IMR-90 (cell line): ENCODE data around the gene DZIP1. TPM values are rescaled to one million over a fixed set of nuclear protein-coding genes. Genes with fewer than 3 reads are reported as not detected.

ENCODE experiments used
- ATAC-seq: fragments of 200-7000 bp; cut with Tn5 transposase; 2 replicates; pipeline ENCODE4 v1.9.1; 2020; ENCODE audit warnings: low read depth, mild to moderate bottlenecking, moderate library complexity
- BruUV-seq: library from RNA; stranded (reverse); fragments of 400-500 nt; replicated peaks from 2 replicates; lab custom pipeline; 2021; lab: Mats Ljungman, UMichigan
- CTCF ChIA-PET: fragments of 300-600 bp; formaldehyde crosslinking; extraction: SDS; loops from one replicate; lab custom pipeline; 2021; ENCODE audit warnings: antibody characterized with exemption; lab: Yijun Ruan, JAX
- POLR2A ChIA-PET: fragments of 300-600 bp; sonication (Branson Sonifier 250); formaldehyde crosslinking; loops from one replicate; lab custom pipeline; 2022; ENCODE audit warnings: antibody characterized with exemption; ENCODE audit not compliant: unreplicated experiment; lab: Charles Lee
- DNase-seq: peaks from one replicate; pipeline ENCODE4 v3.0.0; 2013
- H2AFZ ChIP-seq: replicated peaks from 2 replicates; pipeline ENCODE3; 2013; ENCODE audit warnings: low read length, mild to moderate bottlenecking; ENCODE audit not compliant: poor library complexity
- H2AK5ac ChIP-seq: 2 replicates; pipeline ENCODE4 v1.6.1; 2013; ENCODE audit warnings: low read depth, low read length, inconsistent platforms
- H2AK9ac ChIP-seq: replicated peaks from 2 replicates; pipeline ENCODE3; 2013; ENCODE audit warnings: mild to moderate bottlenecking, low read depth, low read length, moderate library complexity; ENCODE audit not compliant: poor library complexity
- H2BK120ac ChIP-seq: 2 replicates; pipeline ENCODE4 v1.6.1; 2013; ENCODE audit warnings: low read depth, low read length, inconsistent platforms
- H2BK15ac ChIP-seq: 3 replicates; pipeline ENCODE4 v1.6.1; 2013; ENCODE audit warnings: low read depth, low read length, inconsistent platforms
- H2BK20ac ChIP-seq: 2 replicates; pipeline ENCODE4 v1.6.1; 2013; ENCODE audit warnings: low read depth, mild to moderate bottlenecking, inconsistent platforms, low read length, moderate library complexity
- H2BK5ac ChIP-seq: 2 replicates; pipeline ENCODE4 v1.6.1; 2013; ENCODE audit warnings: mild to moderate bottlenecking, low read depth, low read length, inconsistent platforms; ENCODE audit not compliant: poor library complexity, severe bottlenecking
- H3K14ac ChIP-seq: replicated peaks from 2 replicates; pipeline ENCODE4 v1.6.1; 2013; ENCODE audit warnings: low read depth, low read length, inconsistent platforms
- H3K18ac ChIP-seq: 2 replicates; pipeline ENCODE4 v1.6.1; 2013; ENCODE audit warnings: low read depth, low read length, control low read depth
- H3K23ac ChIP-seq: 2 replicates; pipeline ENCODE4 v1.6.1; 2013; ENCODE audit warnings: low read depth, low read length, inconsistent platforms
- H3K27ac ChIP-seq: 2 replicates; pipeline ENCODE4 v1.5.1; 2013; ENCODE audit warnings: mild to moderate bottlenecking, control low read depth, low read length; ENCODE audit not compliant: insufficient read depth
- H3K27me3 ChIP-seq: 2 replicates; pipeline ENCODE4 v1.6.1; 2013; ENCODE audit warnings: low read length; ENCODE audit not compliant: control insufficient read depth, insufficient read depth
- H3K36me3 ChIP-seq: 2 replicates; pipeline ENCODE4 v1.6.1; 2013; ENCODE audit warnings: low read length, mixed read lengths; ENCODE audit not compliant: control insufficient read depth, insufficient read depth
- H3K4ac ChIP-seq: 2 replicates; pipeline ENCODE4 v1.6.1; 2013; ENCODE audit warnings: low read depth, low read length, inconsistent platforms
- H3K4me1 ChIP-seq: 2 replicates; pipeline ENCODE4 v1.6.1; 2013; ENCODE audit warnings: low read length, mixed read lengths; ENCODE audit not compliant: control insufficient read depth, insufficient read depth
- H3K4me2 ChIP-seq: 2 replicates; pipeline ENCODE4 v1.6.1; 2013; ENCODE audit warnings: low read depth, mild to moderate bottlenecking, control low read depth, low read length, moderate library complexity
- H3K4me3 ChIP-seq: 2 replicates; pipeline ENCODE4 v1.5.1; 2013; ENCODE audit warnings: low read depth, mild to moderate bottlenecking, control low read depth, low read length, moderate library complexity; ENCODE audit not compliant: insufficient read depth
- H3K56ac ChIP-seq: 2 replicates; pipeline ENCODE4 v1.6.1; 2013; ENCODE audit warnings: low read length, inconsistent platforms; ENCODE audit not compliant: insufficient read depth; ENCODE audit errors: extremely low read depth
- H3K79me1 ChIP-seq, 2 experiments: 2 replicates each; pipeline ENCODE4 v1.6.1; 2013; ENCODE audit warnings: low read length in 2 of 2, inconsistent platforms in 1 of 2, low read depth in 1 of 2
- H3K9ac ChIP-seq: 2 replicates; pipeline ENCODE4 v1.6.1; 2013; ENCODE audit warnings: low read depth, low read length, control low read depth
- H3K9me1 ChIP-seq: 2 replicates; pipeline ENCODE4 v1.6.1; 2013; ENCODE audit warnings: low read length, inconsistent platforms; ENCODE audit not compliant: insufficient read depth
- H3K9me3 ChIP-seq: 2 replicates; pipeline ENCODE4 v1.6.1; 2013; ENCODE audit warnings: low read length; ENCODE audit not compliant: control insufficient read depth, insufficient read depth
- H4K20me1 ChIP-seq: 2 replicates; pipeline ENCODE4 v1.6.1; 2013; ENCODE audit warnings: low read length, inconsistent platforms; ENCODE audit not compliant: insufficient read depth
- H4K5ac ChIP-seq: 2 replicates; pipeline ENCODE4 v1.6.1; 2013; ENCODE audit warnings: mild to moderate bottlenecking, low read depth, low read length, control low read depth
- H4K8ac ChIP-seq, 2 experiments: 2 replicates each; pipeline ENCODE4 v1.6.1; 2013; ENCODE audit warnings: low read depth in 2 of 2, low read length in 2 of 2, control low read depth in 1 of 2, inconsistent platforms in 1 of 2
- H4K91ac ChIP-seq: 2 replicates; pipeline ENCODE4 v1.6.1; 2013; ENCODE audit warnings: low read depth, low read length, inconsistent platforms; ENCODE audit not compliant: insufficient read depth
- BHLHE40 ChIP-seq: fragments of 150-350 bp; IDR thresholded peaks from 2 replicates; pipeline ENCODE4 v1.6.1; 2016; ENCODE audit warnings: mild to moderate bottlenecking, low read depth, low read length
- CEBPB ChIP-seq: IDR thresholded peaks from 2 replicates; pipeline ENCODE4 v1.6.1; 2012; ENCODE audit warnings: low read depth, low read length, improper control_type of control experiment
- CHD1 ChIP-seq: IDR thresholded peaks from 2 replicates; pipeline ENCODE4 v1.6.1; 2012; ENCODE audit warnings: low read depth, low read length, improper control_type of control experiment
- CTCF ChIP-seq: conservative IDR thresholded peaks from 2 replicates; pipeline ENCODE4 v1.5.1; 2012; ENCODE audit warnings: mild to moderate bottlenecking, low read depth, low read length, improper control_type of control experiment
- ELK1 ChIP-seq: fragments of 150-350 bp; IDR thresholded peaks from 2 replicates; pipeline ENCODE4 v1.6.1; 2016; ENCODE audit warnings: low read depth, mild to moderate bottlenecking, low read length, moderate library complexity, borderline replicate concordance
- FOS ChIP-seq: fragments of 150-350 bp; IDR thresholded peaks from 2 replicates; pipeline ENCODE4 v1.6.1; 2016; ENCODE audit warnings: low read depth, low read length
- MAFK ChIP-seq: IDR thresholded peaks from 2 replicates; pipeline ENCODE4 v1.6.1; 2012; ENCODE audit warnings: low read depth, low read length, improper control_type of control experiment
- MAZ ChIP-seq: IDR thresholded peaks from 2 replicates; pipeline ENCODE4 v1.6.1; 2012; ENCODE audit warnings: low read depth, mild to moderate bottlenecking, low read length, improper control_type of control experiment, moderate library complexity, borderline replicate concordance
- MXI1 ChIP-seq: IDR thresholded peaks from 2 replicates; pipeline ENCODE4 v1.6.1; 2012; ENCODE audit warnings: low read depth, mild to moderate bottlenecking, low read length, moderate library complexity, borderline replicate concordance
- NFE2L2 ChIP-seq: fragments of 150-350 bp; IDR thresholded peaks from 2 replicates; pipeline ENCODE4 v1.6.1; 2016; ENCODE audit warnings: low read depth, mild to moderate bottlenecking, low read length
- POLR2A ChIP-seq: IDR thresholded peaks from 2 replicates; pipeline ENCODE4 v1.6.1; 2012; ENCODE audit warnings: mild to moderate bottlenecking, low read depth, low read length
- RAD21 ChIP-seq: IDR thresholded peaks from 2 replicates; pipeline ENCODE4 v1.6.1; 2012; ENCODE audit warnings: low read length, improper control_type of control experiment
- RCOR1 ChIP-seq: IDR thresholded peaks from 2 replicates; pipeline ENCODE4 v1.6.1; 2012; ENCODE audit warnings: mild to moderate bottlenecking, low read length, improper control_type of control experiment; ENCODE audit not compliant: insufficient replicate concordance
- RFX5 ChIP-seq: IDR thresholded peaks from 2 replicates; pipeline ENCODE4 v1.8.0; 2012; ENCODE audit warnings: low read depth, mild to moderate bottlenecking, low read length, moderate library complexity
- SMC3 ChIP-seq: fragments of 150-350 bp; IDR thresholded peaks from 2 replicates; pipeline ENCODE4 v1.6.1; 2016; ENCODE audit warnings: low read depth, mild to moderate bottlenecking, antibody characterized with exemption, low read length, moderate library complexity
- USF2 ChIP-seq: fragments of 150-350 bp; IDR thresholded peaks from 2 replicates; pipeline ENCODE4 v1.6.1; 2017; ENCODE audit warnings: mild to moderate bottlenecking, antibody characterized with exemption, low read length, low read depth
- WGBS, 2 experiments: methylation state at CpG; one replicate each; pipeline versions ENCODE4 v1.1.5 to v1.1.7; 2013; ENCODE audit warnings: missing lambda C conversion rate in 2 of 2; ENCODE audit not compliant: insufficient read length in 1 of 2; ENCODE audit errors: extremely low coverage in 2 of 2; 5-methylcytosine and 5-hydroxymethylcytosine counted together
- dilution Hi-C: fragments of 300-500 bp; cut with HindIII; formaldehyde crosslinking; loops from one replicate; pipeline ENCODE4 v1.14.3; 2018; ENCODE audit warnings: low sequenced_read_pairs; ENCODE audit not compliant: unreplicated experiment
- in situ Hi-C: fragments of 300-500 bp; cut with MboI; formaldehyde crosslinking; loops from 3 replicates; pipeline ENCODE4 v1.14.3; 2019; ENCODE audit warnings: low sequenced_read_pairs, inconsistent platforms, mixed read lengths
- intact Hi-C: fragments of 100-400 bp; cut with micrococcal nuclease; formaldehyde crosslinking; loops from 2 replicates; pipeline ENCODE4 v1.10.0; 2022
- polyA plus RNA-seq, 3 experiments: library from polyadenylated mRNA; depleted of rRNA; stranded (reverse); fragments of >200 nt; gene quantifications; 2 replicates each; pipeline ENCODE4 v1.2.3, GENCODE V29; 2012; ENCODE audit warnings: low replicate concordance in 1 of 3
- total RNA-seq: library from RNA; depleted of rRNA; stranded (reverse); fragments of >200 nt; gene quantifications from 2 replicates; pipeline ENCODE4 v1.2.3, GENCODE V29; 2012

Gene DZIP1
- total and polyA plus RNA-seq, 2 of the 4 experiments (the other 2 are of a cell fraction): 12.2 to 15.9 TPM

DNA sequence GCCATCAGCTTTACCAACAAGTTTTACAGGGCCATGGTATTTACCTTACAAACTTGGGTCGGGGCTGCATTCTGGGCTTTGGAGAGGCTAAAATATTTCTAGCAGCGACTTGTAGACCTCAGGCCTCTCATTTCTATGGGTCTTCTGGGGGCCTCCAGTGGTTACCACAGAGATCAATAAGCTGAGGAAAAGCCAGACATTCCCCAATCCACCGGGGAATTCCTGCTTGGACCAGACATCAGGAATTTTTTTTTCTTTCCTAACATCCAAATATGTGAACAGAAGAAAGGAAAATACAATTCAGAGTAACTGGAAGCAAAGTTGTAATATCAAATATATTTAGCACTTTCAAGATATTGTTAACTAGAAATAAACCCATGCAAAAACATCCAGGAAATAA is 1.5 kb downstream of the DZIP1 start:
- H3K4me2 ChIP-seq: peak overlapping the region; percentile 94
- no peak overlapping the region for H2AK9ac ChIP-seq
- H2BK5ac ChIP-seq: peak overlapping the region; percentile 18
- H4K20me1 ChIP-seq: peaks cover 9% of the 10 kb centered on the region; the same call in 1 of the 2 replicates
- no peak overlapping the region for H2AK5ac ChIP-seq
- H4K91ac ChIP-seq: no peak overlapping the region
- peaks cover 12 to 44% of the 10 kb centered on the region in 2 experiments; a peak in 2 of 4 replicates for H3K79me1 ChIP-seq
- ChIA-PET CTCF (interaction anchor here (0.7 to 4.1 kb wide), 2 partner anchors 19 to 191 kb away, joined by 3 to 14 read pairs; no protein-coding TSS in a partner anchor), POLR2A (no interaction called here)
- in situ Hi-C loops (no loop called here), dilution Hi-C loops (no loop called here), intact Hi-C loops (loop anchor here (1.0 to 2.0 kb wide), 2 partner anchors 34 to 191 kb away; partner anchors contain the start of gene DNAJC3)
- peaks cover 8% of the 10 kb centered on the region for H3K9me1 ChIP-seq
- H3K27ac ChIP-seq: peak overlapping the region; percentile 3; the same call in 1 of the 2 replicates
- no peak overlapping the region for H3K4ac ChIP-seq
- no peak overlapping the region for H2AFZ ChIP-seq
- peak overlapping the region; percentile 75; the same call in 1 of the 2 replicates for H3K9ac ChIP-seq
- peaks cover 7% of the 10 kb centered on the region for H3K36me3 ChIP-seq
- no peak overlapping the region for H3K14ac ChIP-seq
- BruUV-seq: no TSS peak
- no peak overlapping the region for H2BK20ac ChIP-seq
- H3K18ac ChIP-seq: no peak overlapping the region
- H3K27me3 ChIP-seq: no peaks in the 10 kb centered on the region
- peak overlapping the region; percentile 54; the same call in 1 of the 2 replicates for H3K56ac ChIP-seq
- no peak for ATAC-seq
- no peak overlapping the region for H2BK15ac ChIP-seq
- peak overlapping the region; percentile 95 for H3K23ac ChIP-seq
- TF ChIP-seq USF2: no peak
- TF ChIP-seq POLR2A: no peak
- TF ChIP-seq MAZ: no peak
- no peak for TF ChIP-seq ELK1
- TF ChIP-seq SMC3: no peak
- no peak for TF ChIP-seq MXI1
- no peak for TF ChIP-seq CEBPB
- TF ChIP-seq RFX5: no peak
- no peak for TF ChIP-seq CTCF
- TF ChIP-seq FOS: no peak
- TF ChIP-seq NFE2L2: no peak
- TF ChIP-seq RAD21: no peak
- TF ChIP-seq CHD1: no peak
- no peak for TF ChIP-seq MAFK
- TF ChIP-seq BHLHE40: no peak
- no peak for TF ChIP-seq RCOR1
- DNase-seq: no peak
- no peaks in the 10 kb centered on the region for H3K9me3 ChIP-seq
- H2BK120ac ChIP-seq: no peak overlapping the region
- no CpG with 5 or more reads among the region's 3 CpGs for WGBS, 2 experiments
- H3K4me3 ChIP-seq: peak overlapping the region; percentile 50
- no peak overlapping the region for H4K5ac ChIP-seq
- peaks cover 10% of the 10 kb centered on the region for H3K4me1 ChIP-seq
- H4K8ac ChIP-seq: no peak overlapping the region; a peak in 1 of 4 replicates
